Measurements from ENCODE around the gene KLHDC3. TPM values are rescaled to one million over a fixed set of nuclear protein-coding genes. Genes with fewer than 3 reads are reported as not detected.

Gene KLHDC3
- total and polyA plus RNA-seq, 2 of the 8 experiments (the other 6 are each of a cell fraction or from before 2014, with no cell fraction given): 181 to 203 TPM

DNA sequence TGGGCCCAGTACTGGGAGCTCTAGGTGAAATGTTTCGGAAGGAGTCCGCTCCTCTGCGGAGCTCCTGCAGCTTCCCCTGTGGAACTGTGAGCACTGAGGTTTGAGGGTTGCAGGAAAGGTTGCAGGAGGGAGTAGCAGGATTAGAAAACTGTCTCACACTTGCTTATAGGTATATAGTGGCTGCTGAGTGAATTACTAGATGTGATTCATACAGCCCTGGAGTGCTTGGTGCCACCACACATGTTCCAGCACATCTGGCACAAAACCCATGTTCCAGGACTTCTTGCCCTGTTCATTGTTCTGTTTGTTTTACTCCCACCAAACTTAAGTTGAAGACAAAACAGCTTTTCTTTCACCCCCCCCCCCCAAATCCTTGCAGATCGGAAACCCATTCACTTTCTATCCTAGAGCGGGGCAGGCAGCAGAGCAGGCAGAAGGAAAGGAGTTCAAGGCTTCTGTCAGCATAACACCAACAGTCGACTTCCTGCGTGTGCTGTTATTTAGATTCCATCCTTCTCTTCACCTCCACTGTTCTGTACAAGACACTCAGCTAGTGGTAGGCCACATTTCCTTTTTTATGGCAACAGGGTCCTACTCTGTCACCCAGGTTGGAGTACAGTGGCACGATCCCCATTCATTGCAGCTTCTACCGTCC is 34.4 kb upstream of the KLHDC3 start (continued):
- TF ChIP-seq KDM5A (IDR thresholded peaks at IDR 0.05; ENCODE audit: low read length): no peak
- TF ChIP-seq EGR1 (IDR thresholded peaks at IDR 0.05; ENCODE audit: borderline replicate concordance, low read depth, low read length): no peak
- no peak for TF ChIP-seq GABPA (IDR thresholded peaks at IDR 0.05; ENCODE audit: borderline replicate concordance, insufficient read depth, low read length)
- no peak for TF ChIP-seq EP300 (IDR thresholded peaks at IDR 0.05; ENCODE audit: borderline replicate concordance in 1 of 2, low read depth in 2 of 2, low read length in 2 of 2)
- TF ChIP-seq POU5F1 (IDR thresholded peaks at IDR 0.05; ENCODE audit: low read depth, low read length): no peak
- no peak for TF ChIP-seq TCF12 (IDR thresholded peaks at IDR 0.05; ENCODE audit: low read depth, low read length)
- no peak for TF ChIP-seq POLR2AphosphoS5 (IDR thresholded peaks at IDR 0.05; ENCODE audit: low read depth, low read length)
- TF ChIP-seq SP2 (IDR thresholded peaks at IDR 0.05; ENCODE audit: low read length): no peak
- no peak for TF ChIP-seq EZH2 (IDR thresholded peaks at IDR 0.05; ENCODE audit: low read depth, low read length, severe bottlenecking)
- TF ChIP-seq GTF2F1 (IDR thresholded peaks at IDR 0.05; ENCODE audit: borderline replicate concordance, low read depth, low read length): no peak

Data from H1 (cell line).